ENCODE data around the gene DPP10. TPM values are rescaled to one million over a fixed set of nuclear protein-coding genes. Genes with fewer than 3 reads are reported as not detected.

DPP10 gene
- total RNA-seq, 1 donor = not detected

DNA sequence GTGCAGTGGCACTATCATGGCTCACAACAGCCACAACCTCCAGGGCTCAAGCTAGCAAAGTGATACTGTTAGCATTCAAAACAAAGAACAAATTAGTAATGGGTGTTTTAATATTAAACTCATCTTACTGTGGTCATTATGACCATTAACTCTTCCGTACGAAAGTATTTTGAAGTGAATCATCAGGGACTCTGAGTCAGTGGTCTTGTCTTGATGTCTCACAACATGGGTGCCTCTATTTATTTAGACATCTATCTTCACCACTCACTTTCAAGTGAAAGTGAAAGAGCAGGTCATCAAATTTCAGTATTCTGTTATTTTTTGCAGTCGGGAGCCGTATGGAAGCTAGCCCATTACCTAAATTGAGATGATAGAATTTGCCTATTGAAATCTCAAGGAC is 1118.2 kb downstream of the DPP10 start:
- H3K4me3 ChIP-seq (ENCODE audit: low read depth, low read length) = no peak overlapping the region
- TF ChIP-seq, protein P1, sequence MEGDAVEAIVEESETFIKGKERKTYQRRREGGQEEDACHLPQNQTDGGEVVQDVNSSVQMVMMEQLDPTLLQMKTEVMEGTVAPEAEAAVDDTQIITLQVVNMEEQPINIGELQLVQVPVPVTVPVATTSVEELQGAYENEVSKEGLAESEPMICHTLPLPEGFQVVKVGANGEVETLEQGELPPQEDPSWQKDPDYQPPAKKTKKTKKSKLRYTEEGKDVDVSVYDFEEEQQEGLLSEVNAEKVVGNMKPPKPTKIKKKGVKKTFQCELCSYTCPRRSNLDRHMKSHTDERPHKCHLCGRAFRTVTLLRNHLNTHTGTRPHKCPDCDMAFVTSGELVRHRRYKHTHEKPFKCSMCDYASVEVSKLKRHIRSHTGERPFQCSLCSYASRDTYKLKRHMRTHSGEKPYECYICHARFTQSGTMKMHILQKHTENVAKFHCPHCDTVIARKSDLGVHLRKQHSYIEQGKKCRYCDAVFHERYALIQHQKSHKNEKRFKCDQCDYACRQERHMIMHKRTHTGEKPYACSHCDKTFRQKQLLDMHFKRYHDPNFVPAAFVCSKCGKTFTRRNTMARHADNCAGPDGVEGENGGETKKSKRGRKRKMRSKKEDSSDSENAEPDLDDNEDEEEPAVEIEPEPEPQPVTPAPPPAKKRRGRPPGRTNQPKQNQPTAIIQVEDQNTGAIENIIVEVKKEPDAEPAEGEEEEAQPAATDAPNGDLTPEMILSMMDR (IDR thresholded peaks at IDR 0.05; ENCODE audit: insufficient read depth, low read length) = no peak
- no peak for DNase-seq (ENCODE audit: low read depth)

DNA sequence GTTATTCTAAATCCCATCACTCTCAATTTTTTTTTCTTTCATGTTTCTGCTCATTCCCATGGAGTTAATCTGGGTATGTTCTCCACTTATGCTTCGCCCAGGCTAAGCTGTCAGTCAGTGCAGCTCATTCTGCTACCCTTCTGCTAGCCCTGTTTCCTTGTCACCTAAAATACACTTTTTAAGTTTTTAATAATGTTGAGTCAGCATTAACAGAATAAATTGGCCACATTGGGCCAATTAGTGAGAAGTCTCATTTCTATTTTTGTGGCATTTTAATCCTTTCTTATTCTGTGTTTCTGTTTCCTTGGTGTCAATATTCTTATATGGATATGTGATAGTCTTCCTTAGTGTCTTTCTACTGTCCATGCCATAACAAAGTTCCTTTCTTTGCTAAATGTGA is 1126.2 kb downstream of the DPP10 start:
- TF ChIP-seq, protein P1 (IDR thresholded peaks at IDR 0.05; ENCODE audit: insufficient read depth, low read length) = no peak
- DNase-seq (ENCODE audit: low read depth) = no peak
- H3K4me3 ChIP-seq (ENCODE audit: low read depth, low read length) = no peak overlapping the region

DNA sequence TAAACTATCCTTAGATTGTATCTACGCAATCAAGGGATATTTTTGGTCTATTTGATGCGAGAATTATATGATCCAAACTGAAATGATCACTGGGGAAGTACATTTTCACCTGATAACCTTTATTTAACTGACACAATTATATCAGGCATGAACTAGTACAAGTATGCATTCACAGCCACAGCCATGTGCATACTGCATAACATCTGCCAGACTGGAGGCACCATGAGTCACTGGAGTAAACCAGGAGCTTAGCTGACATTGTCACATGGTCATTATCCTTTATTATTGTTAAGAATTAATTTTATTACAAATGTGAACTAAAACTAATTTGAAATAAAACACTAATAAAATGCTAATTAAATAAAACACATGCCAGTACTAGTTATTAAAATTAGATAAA is 1127.1 kb downstream of the DPP10 start:
- no peak for DNase-seq (ENCODE audit: low read depth)
- no peak overlapping the region for H3K4me3 ChIP-seq (ENCODE audit: low read depth, low read length)
- TF ChIP-seq, protein P1 (IDR thresholded peaks at IDR 0.05; ENCODE audit: insufficient read depth, low read length) = no peak

DNA sequence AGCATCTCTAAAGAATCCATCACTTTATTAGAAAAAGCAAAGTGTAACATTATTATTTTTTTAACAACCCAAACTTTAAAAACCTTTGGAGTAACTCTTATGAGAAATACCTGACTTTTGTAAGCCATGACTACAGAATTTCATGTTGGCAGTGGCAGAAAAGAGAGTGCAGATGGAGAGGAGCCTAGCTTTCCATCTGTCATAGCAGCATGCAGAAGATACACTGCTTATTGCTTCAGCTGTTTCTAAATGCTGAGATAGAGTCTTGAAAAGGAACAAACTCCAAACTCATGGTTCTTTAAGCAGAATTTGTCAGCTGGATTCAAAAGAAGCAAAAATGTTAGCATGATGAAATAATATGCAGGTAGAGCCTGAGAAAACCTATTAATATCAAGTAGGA is 1130.3 kb downstream of the DPP10 start:
- TF ChIP-seq, protein P1 (IDR thresholded peaks at IDR 0.05; ENCODE audit: insufficient read depth, low read length) = no peak
- H3K4me3 ChIP-seq (ENCODE audit: low read depth, low read length) = no peak overlapping the region
- DNase-seq (ENCODE audit: low read depth) = no peak

DNA sequence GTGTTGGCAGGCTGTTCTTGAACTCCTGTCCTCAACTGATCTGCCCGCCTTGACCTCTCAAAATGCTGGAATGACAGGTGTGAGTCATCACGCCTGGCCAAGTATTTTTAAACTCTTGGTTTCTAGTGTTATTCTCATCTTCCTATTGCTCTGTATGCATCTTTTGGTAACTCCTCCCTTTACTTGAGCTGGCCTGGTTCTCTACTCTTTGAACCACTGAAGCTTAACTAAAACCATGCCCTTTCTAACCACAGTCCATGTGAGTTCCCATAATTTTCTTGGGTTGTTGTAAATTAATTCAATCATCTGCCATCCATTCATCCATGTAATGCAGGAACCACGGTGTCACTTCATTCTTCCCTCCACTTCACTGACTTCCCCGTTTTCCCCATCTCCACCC is 1131.3 kb downstream of the DPP10 start:
- no peak overlapping the region for H3K4me3 ChIP-seq (ENCODE audit: low read depth, low read length)
- TF ChIP-seq, protein P1 (IDR thresholded peaks at IDR 0.05; ENCODE audit: insufficient read depth, low read length) = no peak
- DNase-seq (ENCODE audit: low read depth) = no peak

DNA sequence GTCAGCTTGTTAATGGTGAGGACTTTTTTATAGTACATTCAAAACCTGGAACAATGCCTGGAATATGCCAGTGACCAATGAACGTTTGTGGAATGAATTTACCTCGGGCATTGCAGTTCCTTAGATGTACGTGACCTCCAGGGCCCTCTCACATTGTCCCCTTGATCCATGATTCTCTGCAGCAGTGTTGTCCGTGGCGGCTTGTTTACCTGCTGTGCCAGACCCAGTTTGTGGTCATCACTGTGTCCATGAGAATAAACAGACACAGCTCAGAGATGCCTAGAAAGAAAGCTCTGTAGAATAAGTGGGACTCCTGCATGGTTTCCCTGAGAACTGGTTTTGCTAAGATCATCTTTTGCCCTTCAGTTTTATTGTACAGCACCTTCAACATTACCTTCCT is 1132.2 kb downstream of the DPP10 start:
- TF ChIP-seq, protein P1 (IDR thresholded peaks at IDR 0.05; ENCODE audit: insufficient read depth, low read length) = no peak
- no peak overlapping the region for H3K4me3 ChIP-seq (ENCODE audit: low read depth, low read length)
- DNase-seq (ENCODE audit: low read depth) = no peak

DNA sequence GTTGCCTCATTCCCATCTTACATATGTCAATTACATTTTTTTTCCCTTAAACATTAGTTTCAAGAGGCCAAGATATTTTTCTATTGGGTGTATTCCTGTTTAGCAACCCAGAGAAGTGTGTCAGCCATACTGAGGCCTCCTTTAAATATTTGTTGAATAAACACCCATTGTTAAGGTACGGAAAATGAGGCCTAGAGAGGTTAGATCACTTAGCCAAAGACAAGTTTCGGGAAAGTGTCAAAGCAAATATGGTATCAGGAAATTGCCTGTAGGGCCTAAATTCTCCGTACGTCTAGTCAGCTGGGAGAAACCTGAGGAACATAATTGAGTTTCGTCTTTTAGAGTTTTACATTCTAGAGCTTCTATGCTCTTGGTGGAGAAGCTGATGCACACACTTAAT is 1138.3 kb downstream of the DPP10 start:
- no peak overlapping the region for H3K4me3 ChIP-seq (ENCODE audit: low read depth, low read length)
- no peak for DNase-seq (ENCODE audit: low read depth)
- TF ChIP-seq, protein P1 (IDR thresholded peaks at IDR 0.05; ENCODE audit: insufficient read depth, low read length) = no peak
